Right lobe of liver (tissue), 4 donors: ENCODE measurements around the gene SSBP2.

Experiments used
- CTCF ChIP-seq, 4 donors: fragments of 200-600 bp in 3 of 4; fragments of 450-650 bp in 1 of 4; IDR thresholded peaks; one replicate each; pipeline versions ENCODE4 v1.5.1 to v1.8.0; 2016 to 2022; ENCODE audit warnings: antibody characterized with exemption in 4 of 4, mild to moderate bottlenecking in 2 of 4
- POLR2A ChIP-seq: fragments of 450-650 bp; IDR thresholded peaks from one replicate; pipeline ENCODE4 v1.6.1; 2017; ENCODE audit warnings: antibody characterized with exemption, mild to moderate bottlenecking
- donor health status: DM: no; HTN: no; CAD: no.
- donor health status: DM: no; HTN: no; CAD: no.
- donor health status: DM: no; HTN: yes; CAD: no.

DNA sequence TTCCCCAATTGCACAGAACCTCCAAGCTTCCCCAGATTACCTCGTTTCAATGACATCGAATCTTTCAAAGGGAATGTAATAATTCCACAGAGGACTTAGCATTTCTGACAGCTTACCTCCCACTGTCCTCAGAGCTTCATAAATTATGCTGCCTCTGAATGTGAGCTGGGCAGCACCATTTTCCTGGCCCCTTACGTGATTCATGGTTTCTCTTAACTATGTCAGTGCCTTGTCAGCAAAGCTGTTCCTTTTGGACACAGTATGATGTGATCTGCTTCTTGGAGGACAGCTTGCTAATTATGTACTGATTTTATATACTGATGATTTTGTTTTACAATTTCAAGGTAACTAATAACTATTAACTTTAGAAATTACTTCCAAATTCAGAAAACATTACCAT is 27.7 kb upstream of the SSBP2 start:
- TF ChIP-seq POLR2A (no peak), CTCF (IDR thresholded peaks at IDR 0.05) (no peak)
